Neural crest cell (in vitro differentiated cells): ENCODE data around the gene NCOA3. TPM values are rescaled to one million over a fixed set of nuclear protein-coding genes. Genes with fewer than 3 reads are reported as not detected.

Experiments
- DNase-seq: peaks from one replicate; pipeline ENCODE4 v3.0.0; 2021; ENCODE audit warnings: low read depth, mixed read lengths, low spot score
- H3K27ac Mint-ChIP-seq: one replicate; pipeline ENCODE4 v1.8.0; 2021; ENCODE audit warnings: mild to moderate bottlenecking, mixed read lengths; ENCODE audit not compliant: unreplicated experiment
- H3K27me3 Mint-ChIP-seq: 2 replicates; pipeline ENCODE4 v1.8.0; 2021; ENCODE audit warnings: low read depth, mild to moderate bottlenecking, mixed read lengths
- H3K36me3 Mint-ChIP-seq: 2 replicates; pipeline ENCODE4 v1.8.0; 2021; ENCODE audit warnings: low read depth, mild to moderate bottlenecking, mixed read lengths
- H3K4me1 Mint-ChIP-seq: 2 replicates; pipeline ENCODE4 v1.8.0; 2021; ENCODE audit warnings: mixed read lengths
- H3K4me3 Mint-ChIP-seq: one replicate; pipeline ENCODE4 v1.8.0; 2021; ENCODE audit warnings: mild to moderate bottlenecking, mixed read lengths
- H3K9me3 Mint-ChIP-seq: 2 replicates; pipeline ENCODE4 v1.8.0; 2021; ENCODE audit warnings: mixed read lengths
- CTCF ChIP-seq: fragments of 200-600 bp; sonication (generic); conservative IDR thresholded peaks from 2 replicates; pipeline ENCODE4 v1.5.0; 2021; ENCODE audit warnings: antibody characterized with exemption, mild to moderate bottlenecking
- total RNA-seq: library from RNA; stranded (reverse); gene quantifications from 2 replicates; pipeline ENCODE4 v1.2.1, GENCODE V29; 2021

The NCOA3 gene
- total RNA-seq, 1 donor from 2014 or later: 25.7 TPM

- H3K27ac Mint-ChIP-seq: no peak overlapping the region
- peaks cover 32% of the 10 kb centered on the region for H3K4me1 Mint-ChIP-seq
Measured at GRCh38 chr20:47545499-47545898, 43.8 kb downstream of the NCOA3 start.

GRCh38 chr20:47546184-47547033, 44.7 kb downstream of the NCOA3 start:
- Mint-ChIP-seq H3K4me1 (peaks cover 28% of the 10 kb centered on the region), H3K36me3 (no peaks in the 10 kb centered on the region), H3K27ac (no peak overlapping the region), H3K4me3 (no peak overlapping the region), H3K9me3 (no peaks in the 10 kb centered on the region), H3K27me3 (no peaks in the 10 kb centered on the region)
- no peak for TF ChIP-seq CTCF
- DNase-seq: no peak

More at GRCh38 chr20:47545499-47545898, 43.8 kb downstream of the NCOA3 start:
- Mint-ChIP-seq H3K4me3 (no peak overlapping the region), H3K27me3 (no peaks in the 10 kb centered on the region), H3K9me3 (no peaks in the 10 kb centered on the region), H3K36me3 (no peaks in the 10 kb centered on the region)
- DNase-seq: no peak
- no peak for TF ChIP-seq CTCF

- H3K4me1 Mint-ChIP-seq: peaks cover 22% of the 10 kb centered on the region
- no peak overlapping the region for H3K27ac Mint-ChIP-seq
- H3K27me3 Mint-ChIP-seq: no peaks in the 10 kb centered on the region
- TF ChIP-seq CTCF: no peak
- H3K36me3 Mint-ChIP-seq: no peaks in the 10 kb centered on the region
- H3K9me3 Mint-ChIP-seq: no peaks in the 10 kb centered on the region
- H3K4me3 Mint-ChIP-seq: no peak overlapping the region
- no peak for DNase-seq
Measured at GRCh38 chr20:47547034-47547387, 45.3 kb downstream of the NCOA3 start.

- Mint-ChIP-seq H3K4me1 (peaks cover 9% of the 10 kb centered on the region), H3K27ac (no peak overlapping the region)
- TF ChIP-seq CTCF: no peak
Measured at GRCh38 chr20:47549671-47550070, 48.0 kb downstream of the NCOA3 start.

GRCh38 chr20:47551222-47551621, 49.5 kb downstream of the NCOA3 start:
- Mint-ChIP-seq H3K27me3 (no peaks in the 10 kb centered on the region), H3K4me3 (no peak overlapping the region), H3K27ac (no peak overlapping the region), H3K9me3 (no peaks in the 10 kb centered on the region), H3K4me1 (peaks cover 12% of the 10 kb centered on the region), H3K36me3 (peaks cover 6% of the 10 kb centered on the region)
- DNase-seq: no peak
- no peak for TF ChIP-seq CTCF

More at GRCh38 chr20:47549671-47550070, 48.0 kb downstream of the NCOA3 start:
- no peak for DNase-seq
- Mint-ChIP-seq H3K27me3 (no peaks in the 10 kb centered on the region), H3K36me3 (peaks cover 3% of the 10 kb centered on the region), H3K4me3 (no peak overlapping the region), H3K9me3 (no peaks in the 10 kb centered on the region)
